H9 (cell line): ENCODE measurements around the gene ALDH1L1. TPM values are rescaled to one million over a fixed set of nuclear protein-coding genes. Genes with fewer than 3 reads are reported as not detected.

Experiments used
- DNase-seq: peaks from one replicate; pipeline ENCODE4 v3.0.0-alpha.2; 2017
- H2AFZ ChIP-seq: one replicate; pipeline ENCODE4 v1.6.1; 2013; ENCODE audit warnings: mild to moderate bottlenecking, low read length, control low read depth, moderate library complexity
- H2AK5ac ChIP-seq: 2 replicates; pipeline ENCODE4 v1.6.1; 2013; ENCODE audit warnings: low read length, control low read depth, mixed read lengths; ENCODE audit not compliant: insufficient read length
- H2BK120ac ChIP-seq: one replicate; pipeline ENCODE4 v1.6.1; 2013; ENCODE audit warnings: low read depth, mild to moderate bottlenecking, low read length, control low read depth, inconsistent platforms; ENCODE audit not compliant: poor library complexity, severe bottlenecking
- H2BK12ac ChIP-seq: 2 replicates; pipeline ENCODE4 v1.6.1; 2013; ENCODE audit warnings: low read length, control low read depth, mixed read lengths, low read depth; ENCODE audit not compliant: insufficient read length
- H2BK15ac ChIP-seq: 2 replicates; pipeline ENCODE4 v1.6.1; 2013; ENCODE audit warnings: low read depth, low read length, control low read depth
- H2BK20ac ChIP-seq: one replicate; pipeline ENCODE4 v1.6.1; 2013; ENCODE audit warnings: low read depth, mild to moderate bottlenecking, low read length, control low read depth, inconsistent platforms; ENCODE audit not compliant: poor library complexity, severe bottlenecking
- H2BK5ac ChIP-seq: 2 replicates; pipeline ENCODE4 v1.6.1; 2013; ENCODE audit warnings: low read length, control low read depth, mixed read lengths; ENCODE audit not compliant: insufficient read length
- H3K14ac ChIP-seq: 2 replicates; pipeline ENCODE4 v1.6.1; 2013; ENCODE audit warnings: low read length, control low read depth; ENCODE audit not compliant: insufficient read depth
- H3K18ac ChIP-seq: 2 replicates; pipeline ENCODE4 v1.6.1; 2013; ENCODE audit warnings: low read depth, mild to moderate bottlenecking, mixed read lengths, low read length, control low read depth; ENCODE audit not compliant: insufficient read length
- H3K23ac ChIP-seq: 2 replicates; pipeline ENCODE4 v1.6.1; 2013; ENCODE audit warnings: low read length, control low read depth, mixed read lengths, low read depth; ENCODE audit not compliant: insufficient read length
- H3K23me2 ChIP-seq: 2 replicates; pipeline ENCODE4 v1.6.1; 2013; ENCODE audit warnings: low read depth, mild to moderate bottlenecking, mixed read lengths, low read length, control low read depth; ENCODE audit not compliant: insufficient read length, poor library complexity, severe bottlenecking
- H3K27ac ChIP-seq: 2 replicates; pipeline ENCODE4 v1.5.1; 2013; ENCODE audit warnings: low read length, control low read depth, mixed read lengths, low read depth; ENCODE audit not compliant: insufficient read length
- H3K27me3 ChIP-seq: 2 replicates; pipeline ENCODE4 v1.6.1; 2013; ENCODE audit warnings: low read length, control low read depth, inconsistent platforms; ENCODE audit not compliant: insufficient read depth
- H3K4ac ChIP-seq: 2 replicates; pipeline ENCODE4 v1.6.1; 2013; ENCODE audit warnings: low read depth, mild to moderate bottlenecking, control low read depth, inconsistent platforms, low read length, moderate library complexity
- H3K4me1 ChIP-seq: 2 replicates; pipeline ENCODE4 v1.6.1; 2013; ENCODE audit warnings: low read length, control low read depth, inconsistent platforms; ENCODE audit not compliant: insufficient read depth
- H3K4me2 ChIP-seq: 2 replicates; pipeline ENCODE4 v1.6.1; 2013; ENCODE audit warnings: low read length, control low read depth, mixed read lengths; ENCODE audit not compliant: insufficient read length, insufficient read depth
- H3K56ac ChIP-seq: 2 replicates; pipeline ENCODE4 v1.6.1; 2013; ENCODE audit warnings: low read depth, mild to moderate bottlenecking, mixed read lengths, low read length, control low read depth; ENCODE audit not compliant: insufficient read length
- H3K79me1 ChIP-seq: 2 replicates; pipeline ENCODE4 v1.6.1; 2013; ENCODE audit warnings: low read depth, mild to moderate bottlenecking, moderate library complexity, low read length, control low read depth, inconsistent platforms; ENCODE audit not compliant: insufficient read depth, poor library complexity, severe bottlenecking
- H3K79me2 ChIP-seq: 2 replicates; pipeline ENCODE4 v1.6.1; 2013; ENCODE audit warnings: low read length, control low read depth, inconsistent platforms; ENCODE audit not compliant: insufficient read depth
- H3K9ac ChIP-seq: 2 replicates; pipeline ENCODE4 v1.6.1; 2013; ENCODE audit warnings: low read length, control low read depth, mixed read lengths; ENCODE audit not compliant: insufficient read length; ENCODE audit errors: extremely low read depth
- H3K9me3 ChIP-seq: one replicate; pipeline ENCODE4 v1.6.1; 2013; ENCODE audit warnings: low read depth, low read length, inconsistent platforms; ENCODE audit not compliant: control insufficient read depth
- H3T11ph ChIP-seq: one replicate; pipeline ENCODE4 v1.6.1; 2013; ENCODE audit warnings: mild to moderate bottlenecking, low read length, control low read depth, inconsistent platforms
- H4K20me1 ChIP-seq: one replicate; pipeline ENCODE4 v1.6.1; 2013; ENCODE audit not compliant: control insufficient read depth, insufficient read length, insufficient read depth
- H4K5ac ChIP-seq: 2 replicates; pipeline ENCODE4 v1.6.1; 2013; ENCODE audit warnings: low read depth, mild to moderate bottlenecking, mixed read lengths, low read length, control low read depth; ENCODE audit not compliant: insufficient read length
- H4K8ac ChIP-seq: replicated peaks from 2 replicates; pipeline ENCODE4 v1.6.1; 2013; ENCODE audit warnings: low read length, control low read depth, mixed read lengths, low read depth; ENCODE audit not compliant: insufficient read length
- H4K91ac ChIP-seq: 2 replicates; pipeline ENCODE4 v1.6.1; 2013; ENCODE audit warnings: low read depth, mild to moderate bottlenecking, moderate library complexity, mixed read lengths, low read length, control low read depth; ENCODE audit not compliant: insufficient read length
- H3K27ac Mint-ChIP-seq, 3 experiments: 2 replicates in 2 of 3; 3 replicates in 1 of 3; pipeline ENCODE4 v1.8.0; 2020 to 2021; ENCODE audit warnings: mixed read lengths in 3 of 3, mild to moderate bottlenecking in 1 of 3, moderate library complexity in 1 of 3
- H3K27me3 Mint-ChIP-seq: 2 replicates; pipeline ENCODE4 v1.8.0; 2021; ENCODE audit warnings: low read depth, mild to moderate bottlenecking, moderate library complexity, mixed read lengths
- H3K36me3 Mint-ChIP-seq, 3 experiments: 2 replicates in 2 of 3; 3 replicates in 1 of 3; pipeline ENCODE4 v1.8.0; 2020 to 2021; ENCODE audit warnings: low read depth in 3 of 3, mixed read lengths in 3 of 3; ENCODE audit not compliant: insufficient read depth in 1 of 3
- H3K4me1 Mint-ChIP-seq, 2 experiments: 2 replicates each; pipeline ENCODE4 v1.8.0; 2020; ENCODE audit warnings: mixed read lengths in 2 of 2
- H3K4me3 Mint-ChIP-seq, 2 experiments: 2 replicates in 1 of 2; 3 replicates in 1 of 2; pipeline ENCODE4 v1.8.0; 2020 to 2021; ENCODE audit warnings: mild to moderate bottlenecking in 2 of 2, mixed read lengths in 2 of 2, moderate library complexity in 1 of 2
- H3K9me3 Mint-ChIP-seq, 2 experiments: 2 replicates in 1 of 2; 3 replicates in 1 of 2; pipeline ENCODE4 v1.8.0; 2020; ENCODE audit warnings: mild to moderate bottlenecking in 2 of 2, mixed read lengths in 2 of 2, moderate library complexity in 1 of 2
- CTCF ChIP-seq: fragments of 200-600 bp; sonication (generic); conservative IDR thresholded peaks from 3 replicates; pipeline ENCODE4 v1.8.0; 2021; ENCODE audit warnings: antibody characterized with exemption, mild to moderate bottlenecking
- WGBS: extraction: QIAGEN DNeasy Blood & Tissue Kit; methylation state at CpG from one replicate; pipeline ENCODE4 v1.1.7; 2013; ENCODE audit warnings: missing lambda C conversion rate, low lambda C conversion rate, mixed read lengths; ENCODE audit not compliant: insufficient read length; ENCODE audit errors: extremely low coverage; 5-methylcytosine and 5-hydroxymethylcytosine counted together
- total RNA-seq: library from RNA; stranded (reverse); gene quantifications from 2 replicates; pipeline ENCODE4 v1.2.1, GENCODE V29; 2021

ALDH1L1 gene
- total RNA-seq, 1 experiment from 2014 or later: 0.90 TPM

- no peaks in the 10 kb centered on the region for H3K36me3 Mint-ChIP-seq
- H3K27me3 ChIP-seq: no peaks in the 10 kb centered on the region
- H2BK5ac ChIP-seq: no peak overlapping the region
- H3K56ac ChIP-seq: no peak overlapping the region
- no peak overlapping the region for H2BK20ac ChIP-seq
- no peaks in the 10 kb centered on the region for H3K79me2 ChIP-seq
- no peak overlapping the region for H4K5ac ChIP-seq
- no peak overlapping the region for H4K91ac ChIP-seq
- no peak overlapping the region for H2AFZ ChIP-seq
- H3K4me2 ChIP-seq: no peak overlapping the region
- H3K23me2 ChIP-seq: no peaks in the 10 kb centered on the region
- H3K9ac ChIP-seq: no peak overlapping the region
- no peak overlapping the region for H3K14ac ChIP-seq
- H3K27ac ChIP-seq: no peak overlapping the region
- H3K9me3 Mint-ChIP-seq: peaks cover 0 to 4% of the 10 kb centered on the region in 2 experiments; a peak in 2 of 5 replicates
- no peak overlapping the region for H4K8ac ChIP-seq
- peaks cover 3% of the 10 kb centered on the region; the same call in 1 of the 2 replicates for H3K4me1 ChIP-seq
- peaks cover 32% of the 10 kb centered on the region for H3K27me3 Mint-ChIP-seq
- DNase-seq: peak; percentile 12
- H2BK15ac ChIP-seq: no peak overlapping the region
- H2BK12ac ChIP-seq: no peak overlapping the region
- no peaks in the 10 kb centered on the region for H3K9me3 ChIP-seq
- peaks cover 17% of the 10 kb centered on the region in 2 experiments for H3K4me1 Mint-ChIP-seq
- H3T11ph ChIP-seq: no peak overlapping the region
- WGBS: no CpG with 5 or more reads among the region's 3 CpGs
- no peaks in the 10 kb centered on the region for H3K79me1 ChIP-seq
- H3K4ac ChIP-seq: no peak overlapping the region
- peak overlapping the region in 1 of 3 experiments; percentile 81; a peak in 1 of 7 replicates for H3K27ac Mint-ChIP-seq
- peaks cover 2% of the 10 kb centered on the region for H4K20me1 ChIP-seq
- H3K23ac ChIP-seq: no peak overlapping the region
- TF ChIP-seq CTCF: no peak
- no peak overlapping the region for H3K4me3 Mint-ChIP-seq
- no peak overlapping the region for H2BK120ac ChIP-seq
- no peak overlapping the region for H2AK5ac ChIP-seq
- H3K18ac ChIP-seq: no peak overlapping the region
Measured at GRCh38 chr3:126135071-126135405, 45.3 kb downstream of the ALDH1L1 start.
